Stimulated activated naive CD4-positive, alpha-beta T cell treated with Interleukin-2 at 50 U/mL for 16 hours (primary cell): Measurements from ENCODE around the gene C2CD4A.
A peak's percentile ranks its signal among the peaks of the same experiment; 100 is the strongest.

Experiments used
- DNase-seq: peaks from one replicate; lab custom pipeline; 2025; lab: John Stamatoyannopoulos, UW

The C2CD4A gene

GRCh38 chr15:62059816-62060112, 7.0 kb upstream of the C2CD4A start:
- peak; percentile 64 for DNase-seq

GRCh38 chr15:62060113-62060895, 6.5 kb upstream of the C2CD4A start, which contains the start of gene VPS13C:
Gene VPS13C (minus strand): TSS chr15:62060447. CDS start chr15:62060374, 73 bp downstream.
- peak; percentile 90 for DNase-seq

- DNase-seq: no peak
Observed at GRCh38 chr15:62060896-62061280, 5.9 kb upstream of the C2CD4A start.

GRCh38 chr15:62063825-62064635, 2.7 kb upstream of the C2CD4A start:
- DNase-seq: no peak

GRCh38 chr15:62067448-62068044, 769 bp downstream of the C2CD4A start:
- DNase-seq: peak; percentile 26

- peak; percentile 26 for DNase-seq
Observed at GRCh38 chr15:62068071-62068809, 1.5 kb downstream of the C2CD4A start.

- no peak for DNase-seq
Observed at GRCh38 chr15:62068810-62069167, 2.0 kb downstream of the C2CD4A start.

GRCh38 chr15:62069551-62069950, 2.8 kb downstream of the C2CD4A start:
- DNase-seq: no peak

GRCh38 chr15:62071711-62072308, 5.0 kb downstream of the C2CD4A start:
- DNase-seq: no peak

- DNase-seq: no peak
Observed at GRCh38 chr15:62075595-62076277, 9.0 kb downstream of the C2CD4A start.

GRCh38 chr15:62079594-62079993, 12.8 kb downstream of the C2CD4A start:
- no peak for DNase-seq

GRCh38 chr15:62083194-62084154, 16.7 kb downstream of the C2CD4A start:
- DNase-seq: no peak

GRCh38 chr15:62085740-62086139, 19.0 kb downstream of the C2CD4A start:
- no peak for DNase-seq

GRCh38 chr15:62087671-62088352, 21.0 kb downstream of the C2CD4A start:
- no peak for DNase-seq

- DNase-seq: no peak
Observed at GRCh38 chr15:62088353-62088693, 21.5 kb downstream of the C2CD4A start.

GRCh38 chr15:62089616-62090015, 22.8 kb downstream of the C2CD4A start:
- no peak for DNase-seq

GRCh38 chr15:62090988-62091387, 24.2 kb downstream of the C2CD4A start:
- DNase-seq: no peak

GRCh38 chr15:62093809-62094208, 27.0 kb downstream of the C2CD4A start:
- no peak for DNase-seq

- no peak for DNase-seq
Observed at GRCh38 chr15:62094388-62094787, 27.6 kb downstream of the C2CD4A start.
